ENCODE results near the gene CFAP70. TPM values are rescaled to one million over a fixed set of nuclear protein-coding genes. Genes with fewer than 3 reads are reported as not detected.

The CFAP70 gene
- total and polyA plus RNA-seq, 2 of the 8 experiments (the other 6 are each of a cell fraction or from before 2014, with no cell fraction given), result 0.21 to 0.30 TPM

- Histone ChIP-seq H4K20me1 (replicated peaks in 1 of 2; ENCODE audit: control insufficient read depth in 1 of 2, insufficient read depth in 2 of 2, low read length in 2 of 2) (no peaks in the 10 kb centered on the region), H3K18ac (ENCODE audit: extremely low read depth, low read length) (no peak overlapping the region), H3K79me1 (ENCODE audit: low read depth, low read length) (no peaks in the 10 kb centered on the region), H3K9ac (replicated peaks in 1 of 4; ENCODE audit: extremely low read depth in 1 of 4, low read depth in 3 of 4, low read length in 3 of 4) (no peak overlapping the region), H3K14ac (ENCODE audit: insufficient read length) (no peak overlapping the region), H2BK12ac (ENCODE audit: low read depth, low read length) (no peak overlapping the region), H4K8ac (ENCODE audit: extremely low read depth, insufficient read depth, low read length) (no peak overlapping the region), H2BK15ac (ENCODE audit: low read length) (no peak overlapping the region), H2AFZ (ENCODE audit: low read length) (no peak overlapping the region), H3K79me2 (ENCODE audit: control insufficient read depth in 1 of 2, insufficient read depth in 2 of 2, low read length in 2 of 2) (no peaks in the 10 kb centered on the region), H2BK120ac (replicated peaks; ENCODE audit: low read depth, low read length) (no peak overlapping the region), H2BK20ac (ENCODE audit: low read length) (no peak overlapping the region), H3K27me3 (replicated peaks in 1 of 4; ENCODE audit: control insufficient read depth in 3 of 4, extremely low read depth in 1 of 4, insufficient read depth in 3 of 4, low read length in 3 of 4) (no peaks in the 10 kb centered on the region), H3K4ac (replicated peaks; ENCODE audit: insufficient read length, low read depth, low read length) (no peak overlapping the region), H3K23ac (ENCODE audit: insufficient read length) (no peak overlapping the region), H2BK5ac (ENCODE audit: low read depth, low read length) (no peak overlapping the region), H3K4me3 (ENCODE audit: extremely low read depth in 1 of 4, insufficient read depth in 2 of 4, low read depth in 3 of 4, low read length in 4 of 4) (no peak overlapping the region), H3K4me2 (ENCODE audit: insufficient read depth in 1 of 2, low read depth in 2 of 2, low read length in 2 of 2) (no peak overlapping the region), H3K56ac (replicated peaks; ENCODE audit: insufficient read length, low read depth, low read length) (no peak overlapping the region), H2AK5ac (ENCODE audit: low read depth, low read length) (no peak overlapping the region), H3K9me3 (ENCODE audit: insufficient read depth in 2 of 2, low read depth in 1 of 2, low read length in 1 of 2) (peaks cover 19 to 25% of the 10 kb centered on the region in 2 experiments), H3K36me3 (ENCODE audit: control insufficient read depth in 2 of 4, insufficient read depth in 4 of 4, low read length in 3 of 4) (peaks cover 0 to 3% (median 0%) of the 10 kb centered on the region in 4 experiments; a peak in 1 of 8 replicates), H4K5ac (ENCODE audit: insufficient read length, low read depth, low read length) (no peak overlapping the region), H4K91ac (replicated peaks; ENCODE audit: insufficient read length, low read length) (no peak overlapping the region), H3K4me1 (replicated peaks in 1 of 4; ENCODE audit: control insufficient read depth in 3 of 4, insufficient read depth in 4 of 4, low read length in 3 of 4) (no peaks in the 10 kb centered on the region), H3K27ac (ENCODE audit: low read depth, low read length) (no peak overlapping the region), H3K23me2 (ENCODE audit: low read depth, low read length) (no peaks in the 10 kb centered on the region)
- TF ChIP-seq RFX5 (IDR thresholded peaks at IDR 0.05; ENCODE audit: borderline replicate concordance, low read depth, low read length) (no peak), CTBP2 (IDR thresholded peaks at IDR 0.05; ENCODE audit: borderline replicate concordance, insufficient read depth, insufficient read length, low read length) (no peak), KDM5A (IDR thresholded peaks at IDR 0.05; ENCODE audit: low read length) (no peak), RBBP5 (IDR thresholded peaks at IDR 0.05; ENCODE audit: borderline replicate concordance, low read depth, low read length) (no peak), FOSL1 (IDR thresholded peaks at IDR 0.05; ENCODE audit: insufficient read depth, low read depth, low read length) (no peak), CREB1 (IDR thresholded peaks at IDR 0.05) (no peak), TBP (IDR thresholded peaks at IDR 0.05; ENCODE audit: low read depth, low read length) (no peak), ZNF274 (IDR thresholded peaks at IDR 0.05; ENCODE audit: borderline replicate concordance, extremely low read depth, low read length) (no peak)
- ChIA-PET POLR2A (ENCODE audit: partially characterized antibody) (no interaction called here), CTCF (ENCODE audit: partially characterized antibody) (no interaction called here)
- DNase-seq (ENCODE audit: low read depth in 1 of 2, low spot score in 2 of 2) (no peak), FAIRE-seq (no peak)
- 92% methylated on average over 3 of the region's 3 CpGs; no CpG with 5 or more reads in 1 of the 2 experiments for WGBS, 2 experiments (ENCODE audit: extremely low coverage in 1 of 2, insufficient coverage in 1 of 2, insufficient read length in 1 of 2, insufficient replicate concordance in 2 of 2, low coverage in 1 of 2, low lambda C conversion rate in 2 of 2, missing lambda C conversion rate in 1 of 2)
Measured at GRCh38 chr10:73205081-73205480, 153.6 kb downstream of the CFAP70 start.
